ENCODE data around the gene HSP90AA1. TPM values are rescaled to one million over a fixed set of nuclear protein-coding genes. Genes with fewer than 3 reads are reported as not detected.

Gene HSP90AA1
- polyA plus RNA-seq, 2 donors: 132 to 194 TPM

GRCh38 chr14:102046337-102047278 is 40.2 kb downstream of the HSP90AA1 start:
- H3K9me3 ChIP-seq (ENCODE audit: control insufficient read depth in 2 of 2, insufficient read depth in 1 of 2, low read depth in 1 of 2, low read length in 1 of 2): no peaks in the 10 kb centered on the region
- H3K27ac ChIP-seq (ENCODE audit: low read depth in 2 of 2, low read length in 1 of 2): no peak overlapping the region
- 42 to 48% methylated on average over 19 to 23 of the region's 23 CpGs for WGBS, 2 donors
- no peaks in the 10 kb centered on the region for H3K27me3 ChIP-seq (ENCODE audit: control insufficient read depth in 1 of 2, insufficient read depth in 2 of 2, low read length in 2 of 2)
- no peak overlapping the region for H3K4me3 ChIP-seq (ENCODE audit: low read depth in 1 of 2, low read length in 2 of 2)
- H3K4me1 ChIP-seq (ENCODE audit: control insufficient read depth in 2 of 2, insufficient read depth in 2 of 2, low read length in 1 of 2): peaks cover 0 to 4% of the 10 kb centered on the region in 2 donors
- peaks cover 35 to 61% of the 10 kb centered on the region in 2 donors for H3K36me3 ChIP-seq (ENCODE audit: control insufficient read depth in 2 of 2, insufficient read depth in 2 of 2, low read length in 1 of 2)

DNA sequence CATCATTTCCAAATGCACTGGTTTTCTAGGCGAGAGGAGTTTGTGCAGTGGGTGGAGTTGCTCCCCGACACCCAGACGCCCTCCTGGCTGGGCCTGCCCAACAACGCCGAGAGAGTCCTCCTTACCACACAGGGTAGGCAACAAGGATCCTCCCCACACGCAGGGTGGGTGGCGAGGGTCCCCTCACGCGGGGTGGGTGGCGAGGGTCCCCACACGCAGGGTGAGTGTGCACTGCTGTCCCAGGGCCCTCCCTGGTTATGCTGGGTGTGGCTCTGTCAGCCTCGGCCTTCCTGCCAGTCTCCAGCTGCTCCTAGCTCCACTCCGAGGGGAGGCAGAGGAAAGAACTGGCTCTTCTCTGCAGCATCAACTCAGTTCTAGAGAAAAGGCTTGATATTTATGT is 42.3 kb downstream of the HSP90AA1 start:
- 85 to 89% methylated on average over 13 of the region's 13 CpGs for WGBS, 2 donors
- no peaks in the 10 kb centered on the region for H3K9me3 ChIP-seq (ENCODE audit: control insufficient read depth in 2 of 2, insufficient read depth in 1 of 2, low read depth in 1 of 2, low read length in 1 of 2)
- H3K27me3 ChIP-seq (ENCODE audit: control insufficient read depth in 1 of 2, insufficient read depth in 2 of 2, low read length in 2 of 2): no peaks in the 10 kb centered on the region
- H3K4me1 ChIP-seq (ENCODE audit: control insufficient read depth in 2 of 2, insufficient read depth in 2 of 2, low read length in 1 of 2): peaks cover 0 to 4% of the 10 kb centered on the region in 2 donors
- H3K4me3 ChIP-seq (ENCODE audit: low read depth in 1 of 2, low read length in 2 of 2): no peak overlapping the region
- peaks cover 45 to 61% of the 10 kb centered on the region in 2 donors for H3K36me3 ChIP-seq (ENCODE audit: control insufficient read depth in 2 of 2, insufficient read depth in 2 of 2, low read length in 1 of 2)
- no peak overlapping the region for H3K27ac ChIP-seq (ENCODE audit: low read depth in 2 of 2, low read length in 1 of 2)

DNA sequence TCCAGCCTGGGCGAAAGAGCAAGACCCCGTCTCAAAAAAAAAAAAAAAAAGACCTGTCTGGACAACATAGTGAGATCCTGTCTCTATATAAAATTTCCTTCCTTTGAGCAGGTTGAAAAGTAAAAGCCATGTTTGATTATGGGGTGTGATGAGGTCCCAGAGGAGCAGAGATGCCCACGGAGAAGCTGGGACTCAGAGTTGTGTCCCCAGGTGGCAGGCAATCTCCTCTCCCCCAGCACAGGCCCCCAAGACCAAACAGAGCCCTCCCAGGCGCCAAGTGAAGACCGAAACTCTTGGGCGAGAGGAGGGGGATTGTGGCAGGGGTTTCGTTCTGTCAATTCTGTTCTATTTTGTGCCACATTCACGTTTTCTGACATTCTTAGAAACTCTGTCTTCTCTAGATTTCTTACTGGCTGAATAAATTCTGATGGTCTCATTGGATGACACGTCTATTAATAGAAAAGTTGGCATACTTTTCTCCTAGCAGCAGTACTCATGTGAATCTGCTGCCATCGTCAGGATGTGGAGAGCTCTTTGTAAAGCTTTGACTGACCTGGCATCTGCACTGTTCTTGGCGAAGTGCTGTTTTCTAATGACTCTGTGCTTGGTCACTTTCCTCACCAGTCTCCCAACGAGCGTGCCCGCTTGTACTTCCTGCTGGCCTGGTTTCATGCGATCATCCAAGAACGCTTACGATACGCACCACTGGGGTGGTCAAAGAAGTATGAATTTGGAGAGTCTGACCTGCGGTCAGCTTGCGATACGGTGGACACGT is 43.4 kb downstream of the HSP90AA1 start:
- Histone ChIP-seq H3K27ac (ENCODE audit: low read depth in 2 of 2, low read length in 1 of 2) (no peak overlapping the region), H3K36me3 (ENCODE audit: control insufficient read depth in 2 of 2, insufficient read depth in 2 of 2, low read length in 1 of 2) (peaks cover 50 to 60% of the 10 kb centered on the region in 2 donors), H3K27me3 (ENCODE audit: control insufficient read depth in 1 of 2, insufficient read depth in 2 of 2, low read length in 2 of 2) (no peaks in the 10 kb centered on the region), H3K9me3 (ENCODE audit: control insufficient read depth in 2 of 2, insufficient read depth in 1 of 2, low read depth in 1 of 2, low read length in 1 of 2) (no peaks in the 10 kb centered on the region), H3K4me1 (ENCODE audit: control insufficient read depth in 2 of 2, insufficient read depth in 2 of 2, low read length in 1 of 2) (peaks cover 0 to 4% of the 10 kb centered on the region in 2 donors), H3K4me3 (ENCODE audit: low read depth in 1 of 2, low read length in 2 of 2) (no peak overlapping the region)
- 86% methylated on average over 22 of the region's 22 CpGs for WGBS, 2 donors

DNA sequence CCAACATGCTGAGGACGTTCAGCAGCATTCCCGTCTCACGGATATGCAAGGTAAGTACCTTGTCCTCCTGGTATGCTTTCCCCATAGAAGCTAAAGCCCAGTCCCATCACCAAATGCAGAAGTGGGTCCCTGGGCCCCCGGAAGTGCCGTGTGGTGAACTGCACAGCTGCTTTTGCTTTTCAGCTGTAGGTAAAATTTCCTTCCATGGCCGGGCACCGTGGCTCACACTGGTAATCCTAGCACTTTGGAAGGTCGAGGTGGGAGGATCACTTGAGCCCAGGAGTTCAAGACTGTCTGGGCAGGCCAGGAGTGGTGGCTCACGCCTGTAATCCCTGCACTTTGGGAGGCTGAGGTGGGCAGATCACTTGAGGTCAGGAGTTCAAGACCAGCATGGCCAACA is 44.1 kb downstream of the HSP90AA1 start:
- H3K9me3 ChIP-seq (ENCODE audit: control insufficient read depth in 2 of 2, insufficient read depth in 1 of 2, low read depth in 1 of 2, low read length in 1 of 2): no peaks in the 10 kb centered on the region
- H3K27me3 ChIP-seq (ENCODE audit: control insufficient read depth in 1 of 2, insufficient read depth in 2 of 2, low read length in 2 of 2): no peaks in the 10 kb centered on the region
- H3K27ac ChIP-seq (ENCODE audit: low read depth in 2 of 2, low read length in 1 of 2): no peak overlapping the region
- 92 to 93% methylated on average over 9 of the region's 9 CpGs for WGBS, 2 donors
- peaks cover 50 to 53% of the 10 kb centered on the region in 2 donors for H3K36me3 ChIP-seq (ENCODE audit: control insufficient read depth in 2 of 2, insufficient read depth in 2 of 2, low read length in 1 of 2)
- H3K4me3 ChIP-seq (ENCODE audit: low read depth in 1 of 2, low read length in 2 of 2): no peak overlapping the region
- peaks cover 0 to 4% of the 10 kb centered on the region in 2 donors for H3K4me1 ChIP-seq (ENCODE audit: control insufficient read depth in 2 of 2, insufficient read depth in 2 of 2, low read length in 1 of 2)

GRCh38 chr14:102040153-102040552 is 46.7 kb downstream of the HSP90AA1 start:
- no peaks in the 10 kb centered on the region for H3K27me3 ChIP-seq (ENCODE audit: control insufficient read depth in 1 of 2, insufficient read depth in 2 of 2, low read length in 2 of 2)
- no peaks in the 10 kb centered on the region for H3K4me1 ChIP-seq (ENCODE audit: control insufficient read depth in 2 of 2, insufficient read depth in 2 of 2, low read length in 1 of 2)
- H3K27ac ChIP-seq (ENCODE audit: low read depth in 2 of 2, low read length in 1 of 2): no peak overlapping the region
- WGBS, 2 donors: 93 to 94% methylated on average over 13 of the region's 13 CpGs
- no peaks in the 10 kb centered on the region for H3K9me3 ChIP-seq (ENCODE audit: control insufficient read depth in 2 of 2, insufficient read depth in 1 of 2, low read depth in 1 of 2, low read length in 1 of 2)
- H3K4me3 ChIP-seq (ENCODE audit: low read depth in 1 of 2, low read length in 2 of 2): no peak overlapping the region
- peaks cover 48 to 66% of the 10 kb centered on the region in 2 donors for H3K36me3 ChIP-seq (ENCODE audit: control insufficient read depth in 2 of 2, insufficient read depth in 2 of 2, low read length in 1 of 2)

- WGBS, 2 donors: 93 to 95% methylated on average over 15 to 16 of the region's 16 CpGs
- Histone ChIP-seq H3K36me3 (ENCODE audit: control insufficient read depth in 2 of 2, insufficient read depth in 2 of 2, low read length in 1 of 2) (peaks cover 48 to 62% of the 10 kb centered on the region in 2 donors), H3K27ac (ENCODE audit: low read depth in 2 of 2, low read length in 1 of 2) (no peak overlapping the region), H3K27me3 (ENCODE audit: control insufficient read depth in 1 of 2, insufficient read depth in 2 of 2, low read length in 2 of 2) (no peaks in the 10 kb centered on the region), H3K4me1 (ENCODE audit: control insufficient read depth in 2 of 2, insufficient read depth in 2 of 2, low read length in 1 of 2) (no peaks in the 10 kb centered on the region), H3K9me3 (ENCODE audit: control insufficient read depth in 2 of 2, insufficient read depth in 1 of 2, low read depth in 1 of 2, low read length in 1 of 2) (no peaks in the 10 kb centered on the region), H3K4me3 (ENCODE audit: low read depth in 1 of 2, low read length in 2 of 2) (no peak overlapping the region)
Measured at GRCh38 chr14:102039157-102039556, 47.7 kb downstream of the HSP90AA1 start.

- Histone ChIP-seq H3K36me3 (ENCODE audit: control insufficient read depth in 2 of 2, insufficient read depth in 2 of 2, low read length in 1 of 2) (peaks cover 55 to 66% of the 10 kb centered on the region in 2 donors), H3K4me1 (ENCODE audit: control insufficient read depth in 2 of 2, insufficient read depth in 2 of 2, low read length in 1 of 2) (no peaks in the 10 kb centered on the region), H3K4me3 (ENCODE audit: low read depth in 1 of 2, low read length in 2 of 2) (no peak overlapping the region), H3K27ac (ENCODE audit: low read depth in 2 of 2, low read length in 1 of 2) (no peak overlapping the region), H3K9me3 (ENCODE audit: control insufficient read depth in 2 of 2, insufficient read depth in 1 of 2, low read depth in 1 of 2, low read length in 1 of 2) (no peaks in the 10 kb centered on the region), H3K27me3 (ENCODE audit: control insufficient read depth in 1 of 2, insufficient read depth in 2 of 2, low read length in 2 of 2) (no peaks in the 10 kb centered on the region)
- WGBS, 2 donors: 50 to 62% methylated on average over 1 of the region's 1 CpG
Measured at GRCh38 chr14:102037686-102038085, 49.2 kb downstream of the HSP90AA1 start.

DNA sequence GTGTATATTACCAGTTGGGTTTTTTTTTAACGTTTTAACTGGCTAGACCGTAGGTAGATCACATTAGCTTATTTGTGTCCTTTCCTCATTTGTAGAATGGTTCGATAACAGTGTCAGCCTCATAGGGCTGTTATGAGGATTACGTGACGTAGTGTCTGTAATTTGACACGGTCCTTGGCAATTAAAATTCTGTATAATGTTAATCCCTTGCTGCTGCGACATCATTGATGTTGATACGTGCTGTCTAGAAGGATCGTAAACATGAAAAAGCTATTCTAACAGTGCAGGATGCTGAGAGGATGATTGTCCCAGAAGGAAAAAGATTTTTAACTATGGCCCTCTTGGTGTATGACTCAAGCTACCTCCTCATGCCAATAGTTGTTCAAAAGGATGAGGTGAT is 50.9 kb downstream of the HSP90AA1 start:
- H3K36me3 ChIP-seq (ENCODE audit: control insufficient read depth in 2 of 2, insufficient read depth in 2 of 2, low read length in 1 of 2): peaks cover 52 to 59% of the 10 kb centered on the region in 2 donors

DNA sequence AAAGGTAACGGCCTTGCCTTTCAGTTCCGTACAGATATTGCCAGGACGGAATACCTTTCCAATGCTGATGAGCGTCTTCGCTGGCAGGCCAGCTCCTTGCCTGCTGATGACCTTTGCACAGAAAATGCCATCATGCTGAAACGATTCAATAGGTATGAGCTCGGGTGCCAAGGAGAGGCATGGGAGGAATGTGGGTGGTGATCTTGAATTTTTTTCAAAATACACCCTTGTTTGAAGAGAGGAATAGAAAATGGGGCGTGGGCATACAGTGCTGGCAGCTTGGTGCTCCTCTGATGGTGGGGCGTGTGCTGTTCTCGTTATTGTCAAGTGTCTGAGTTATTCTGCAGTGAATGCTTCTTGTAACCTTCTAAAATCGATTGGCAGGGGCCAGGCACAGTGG is 52.5 kb downstream of the HSP90AA1 start:
- H3K27ac ChIP-seq (ENCODE audit: low read depth in 2 of 2, low read length in 1 of 2): no peak overlapping the region
- no peaks in the 10 kb centered on the region for H3K27me3 ChIP-seq (ENCODE audit: control insufficient read depth in 1 of 2, insufficient read depth in 2 of 2, low read length in 2 of 2)
- WGBS, 2 donors: 84 to 87% methylated on average over 11 of the region's 11 CpGs
- H3K36me3 ChIP-seq (ENCODE audit: control insufficient read depth in 2 of 2, insufficient read depth in 2 of 2, low read length in 1 of 2): peaks cover 40 to 50% of the 10 kb centered on the region in 2 donors
- no peak overlapping the region for H3K4me3 ChIP-seq (ENCODE audit: low read depth in 1 of 2, low read length in 2 of 2)
- no peaks in the 10 kb centered on the region for H3K4me1 ChIP-seq (ENCODE audit: control insufficient read depth in 2 of 2, insufficient read depth in 2 of 2, low read length in 1 of 2)
- H3K9me3 ChIP-seq (ENCODE audit: control insufficient read depth in 2 of 2, insufficient read depth in 1 of 2, low read depth in 1 of 2, low read length in 1 of 2): no peaks in the 10 kb centered on the region

More for the DNA sequence above, 50.9 kb downstream of the HSP90AA1 start:
- 92 to 96% methylated on average over 9 of the region's 9 CpGs for WGBS, 2 donors
- no peaks in the 10 kb centered on the region for H3K4me1 ChIP-seq (ENCODE audit: control insufficient read depth in 2 of 2, insufficient read depth in 2 of 2, low read length in 1 of 2)
- H3K27ac ChIP-seq (ENCODE audit: low read depth in 2 of 2, low read length in 1 of 2): no peak overlapping the region
- H3K27me3 ChIP-seq (ENCODE audit: control insufficient read depth in 1 of 2, insufficient read depth in 2 of 2, low read length in 2 of 2): no peaks in the 10 kb centered on the region
- H3K4me3 ChIP-seq (ENCODE audit: low read depth in 1 of 2, low read length in 2 of 2): no peak overlapping the region
- H3K9me3 ChIP-seq (ENCODE audit: control insufficient read depth in 2 of 2, insufficient read depth in 1 of 2, low read depth in 1 of 2, low read length in 1 of 2): no peaks in the 10 kb centered on the region

All from esophagus (tissue), 2 donors.